Transverse colon (tissue), 4 donors: ENCODE measurements around the gene WDR86.

Experiments
- EP300 ChIP-seq: sonication (generic); formaldehyde crosslinking; IDR thresholded peaks from one replicate; pipeline ENCODE4 v1.6.1; 2017; ENCODE audit warnings: antibody characterized with exemption, low read depth
- POLR2A ChIP-seq: fragments of 450-650 bp; IDR thresholded peaks from one replicate; pipeline ENCODE4 v1.6.1; 2016; ENCODE audit warnings: antibody characterized with exemption, mild to moderate bottlenecking, moderate library complexity
- POLR2AphosphoS5 ChIP-seq, 3 donors: sonication (generic); formaldehyde crosslinking; IDR thresholded peaks; one replicate each; pipeline ENCODE4 v1.6.1; 2016; ENCODE audit warnings: antibody characterized with exemption in 3 of 3
- TF ChIP-seq, protein P1 (sequence below), 5 experiments: fragments of 200-600 bp in 3 of 5; fragments of 450-650 bp in 2 of 5; sonication (generic) in 3 of 5; IDR thresholded peaks; 1 replicate in 2 of 5; 2 replicates in 3 of 5; pipeline ENCODE4 v1.5.1; 2016 to 2017; ENCODE audit warnings: antibody characterized with exemption in 5 of 5, inconsistent platforms in 3 of 5, mild to moderate bottlenecking in 2 of 5, moderate library complexity in 1 of 5

DNA sequence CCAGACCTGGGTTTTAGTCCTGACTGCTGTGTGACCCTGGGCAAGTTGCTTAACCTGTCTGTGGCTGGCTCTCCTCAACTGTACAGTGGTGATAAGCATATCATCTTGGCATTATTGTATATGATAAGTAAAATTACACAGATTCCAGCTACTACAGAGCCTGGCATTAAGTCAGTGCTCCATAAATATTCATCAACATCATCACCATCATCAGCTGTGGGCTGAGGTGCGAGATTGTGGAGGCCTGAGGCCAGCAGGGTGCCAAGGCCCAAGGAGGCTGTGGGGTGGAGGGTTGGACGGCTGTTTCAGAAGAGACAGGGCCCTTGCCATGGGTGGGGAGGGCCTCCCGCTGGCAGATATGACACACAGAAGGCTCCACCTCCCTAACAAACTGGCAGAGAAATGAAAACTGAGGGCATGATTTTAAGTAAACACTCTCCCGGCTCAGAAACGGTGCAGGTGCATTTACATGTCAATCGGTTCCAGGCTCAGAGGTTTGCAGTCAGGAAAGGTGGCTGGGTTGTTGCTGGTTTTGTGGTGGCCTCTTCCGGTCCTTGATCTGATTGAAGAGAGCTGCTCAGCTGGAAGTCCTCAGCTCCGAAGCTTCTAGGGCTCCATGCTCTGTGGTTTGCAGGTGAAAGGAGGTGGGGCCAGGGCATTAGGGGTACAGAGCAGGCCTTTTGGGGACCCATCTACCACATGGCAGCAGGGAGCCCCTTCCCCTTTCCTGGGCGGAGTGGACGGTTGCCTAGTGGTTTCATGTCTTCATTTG lies 19.9 kb upstream of the WDR86 start:
- TF ChIP-seq POLR2A (no peak), EP300 (no peak), POLR2AphosphoS5 (IDR thresholded peaks at IDR 0.05) (no peak)
- TF ChIP-seq, protein P1, sequence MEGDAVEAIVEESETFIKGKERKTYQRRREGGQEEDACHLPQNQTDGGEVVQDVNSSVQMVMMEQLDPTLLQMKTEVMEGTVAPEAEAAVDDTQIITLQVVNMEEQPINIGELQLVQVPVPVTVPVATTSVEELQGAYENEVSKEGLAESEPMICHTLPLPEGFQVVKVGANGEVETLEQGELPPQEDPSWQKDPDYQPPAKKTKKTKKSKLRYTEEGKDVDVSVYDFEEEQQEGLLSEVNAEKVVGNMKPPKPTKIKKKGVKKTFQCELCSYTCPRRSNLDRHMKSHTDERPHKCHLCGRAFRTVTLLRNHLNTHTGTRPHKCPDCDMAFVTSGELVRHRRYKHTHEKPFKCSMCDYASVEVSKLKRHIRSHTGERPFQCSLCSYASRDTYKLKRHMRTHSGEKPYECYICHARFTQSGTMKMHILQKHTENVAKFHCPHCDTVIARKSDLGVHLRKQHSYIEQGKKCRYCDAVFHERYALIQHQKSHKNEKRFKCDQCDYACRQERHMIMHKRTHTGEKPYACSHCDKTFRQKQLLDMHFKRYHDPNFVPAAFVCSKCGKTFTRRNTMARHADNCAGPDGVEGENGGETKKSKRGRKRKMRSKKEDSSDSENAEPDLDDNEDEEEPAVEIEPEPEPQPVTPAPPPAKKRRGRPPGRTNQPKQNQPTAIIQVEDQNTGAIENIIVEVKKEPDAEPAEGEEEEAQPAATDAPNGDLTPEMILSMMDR (IDR thresholded peaks at IDR 0.05) = no peak
